Upper lobe of left lung (tissue), 6 donors: Measurements from ENCODE around the gene RASGRP3. TPM values are rescaled to one million over a fixed set of nuclear protein-coding genes. Genes with fewer than 3 reads are reported as not detected.

Experiments
- ATAC-seq, 2 donors: fragments of 200-7000 bp; cut with Tn5 transposase; one replicate each; pipeline ENCODE4 v1.9.1; 2022; ENCODE audit warnings: mild to moderate bottlenecking in 2 of 2, moderate library complexity in 2 of 2; ENCODE audit not compliant: low FRiP score in 2 of 2
- DNase-seq, 2 donors: peaks; one replicate each; pipeline ENCODE4 v3.0.0-alpha.2; 2019 to 2020
- H3K27ac ChIP-seq, 4 donors: fragments of 200-600 bp; sonication (generic); one replicate each; pipeline ENCODE4 v1.5.1; 2016 to 2019
- H3K27me3 ChIP-seq, 4 donors: fragments of 200-600 bp; sonication (generic); one replicate each; pipeline ENCODE4 v1.5.1; 2017 to 2019
- H3K36me3 ChIP-seq, 4 donors: fragments of 200-600 bp; sonication (generic); one replicate each; pipeline ENCODE4 v1.5.1; 2016 to 2019
- H3K4me1 ChIP-seq, 4 donors: fragments of 200-600 bp; sonication (generic); one replicate each; pipeline ENCODE4 v1.5.1; 2018 to 2019
- H3K4me3 ChIP-seq, 4 donors: fragments of 200-600 bp; sonication (generic); one replicate each; pipeline ENCODE4 v1.5.1; 2017 to 2019; ENCODE audit warnings: mild to moderate bottlenecking in 2 of 4, moderate library complexity in 1 of 4
- H3K9me3 ChIP-seq, 4 donors: fragments of 200-600 bp; sonication (generic); one replicate each; pipeline ENCODE4 v1.5.1; 2018 to 2019
- EP300 ChIP-seq, 4 donors: sonication (generic); formaldehyde crosslinking; IDR thresholded peaks; one replicate each; pipeline ENCODE4 v1.5.1; 2017; ENCODE audit warnings: antibody characterized with exemption in 4 of 4, control low read depth in 2 of 4
- POLR2A ChIP-seq, 4 donors: fragments of 450-650 bp; IDR thresholded peaks; one replicate each; pipeline ENCODE4 v1.5.1; 2016 to 2017; ENCODE audit warnings: antibody characterized with exemption in 4 of 4, mild to moderate bottlenecking in 2 of 4
- POLR2AphosphoS5 ChIP-seq, 2 donors: sonication (generic); formaldehyde crosslinking; IDR thresholded peaks; one replicate each; pipeline ENCODE4 v1.5.1; 2017; ENCODE audit warnings: antibody characterized with exemption in 2 of 2
- WGBS, 2 donors: methylation state at CpG; one replicate each; pipeline ENCODE4 v1.1.5; 2017 to 2018; 5-methylcytosine and 5-hydroxymethylcytosine counted together
- total RNA-seq, 6 donors: library from RNA; depleted of rRNA in 4 of 6; stranded (reverse); fragments of >200 nt in 4 of 6; gene quantifications; one replicate each; pipeline versions ENCODE4 v1.1.0 to v1.2.1, GENCODE V29; 2016 to 2021
- TF ChIP-seq, protein P1 (sequence below), 6 experiments: fragments of 450-650 bp in 4 of 6; fragments of 200-600 bp in 2 of 6; sonication (generic) in 2 of 6; IDR thresholded peaks; one replicate each; pipeline ENCODE4 v1.5.1; 2016 to 2019; ENCODE audit warnings: antibody characterized with exemption in 6 of 6
- donor health status: DM: no; HTN: no; CAD: no; lungs with moderate emphysema.
- donor health status: DM: no; HTN: yes; CAD: no; lungs with severe emphysema.

Gene RASGRP3
- total RNA-seq, 6 donors from 2014 or later: 7.0 to 34.6 (median 14.1) TPM

DNA sequence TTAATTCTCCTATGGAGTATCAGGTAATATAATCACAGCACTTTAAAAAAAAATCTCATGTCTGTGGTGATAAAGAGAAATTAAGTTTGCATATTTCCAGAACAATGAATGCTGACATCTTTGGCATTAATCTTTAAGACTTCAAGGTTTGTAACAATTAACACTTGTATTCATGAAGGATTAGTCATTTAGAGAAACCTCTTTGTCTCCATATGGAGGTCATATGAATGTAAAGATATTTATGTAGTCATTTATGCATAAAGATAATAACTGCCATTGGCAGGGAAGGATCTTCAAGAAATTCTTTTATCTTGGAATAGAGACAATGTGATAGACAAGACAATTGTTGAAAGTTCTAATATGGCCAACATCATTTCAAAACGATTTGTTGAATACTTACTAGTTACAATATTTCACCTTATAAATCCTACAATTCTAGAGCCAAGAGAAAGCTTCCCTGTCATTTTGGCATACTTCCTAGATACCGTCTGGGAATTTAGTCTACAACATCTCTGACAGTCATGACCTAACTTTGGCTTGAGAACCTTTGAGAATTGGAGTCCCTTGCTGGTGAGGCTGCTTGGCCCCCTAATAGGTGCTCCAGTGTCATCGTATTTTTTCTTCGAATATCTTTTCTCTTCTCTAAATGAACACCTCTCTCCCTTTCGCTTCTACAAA is 33.6 kb downstream of the RASGRP3 start:
- no peak overlapping the region for H3K27ac ChIP-seq
- H3K36me3 ChIP-seq: no peaks in the 10 kb centered on the region
- WGBS, 2 donors: 76 to 78% methylated on average over 5 of the region's 5 CpGs
- H3K4me3 ChIP-seq: no peak overlapping the region
- no peaks in the 10 kb centered on the region for H3K9me3 ChIP-seq
- no peaks in the 10 kb centered on the region for H3K4me1 ChIP-seq
- no peak for ATAC-seq
- DNase-seq: no peak
- no peaks in the 10 kb centered on the region for H3K27me3 ChIP-seq
- TF ChIP-seq EP300 (IDR thresholded peaks at IDR 0.05) (no peak), POLR2A (IDR thresholded peaks at IDR 0.05) (no peak), POLR2AphosphoS5 (IDR thresholded peaks at IDR 0.05) (no peak)
- TF ChIP-seq, protein P1, sequence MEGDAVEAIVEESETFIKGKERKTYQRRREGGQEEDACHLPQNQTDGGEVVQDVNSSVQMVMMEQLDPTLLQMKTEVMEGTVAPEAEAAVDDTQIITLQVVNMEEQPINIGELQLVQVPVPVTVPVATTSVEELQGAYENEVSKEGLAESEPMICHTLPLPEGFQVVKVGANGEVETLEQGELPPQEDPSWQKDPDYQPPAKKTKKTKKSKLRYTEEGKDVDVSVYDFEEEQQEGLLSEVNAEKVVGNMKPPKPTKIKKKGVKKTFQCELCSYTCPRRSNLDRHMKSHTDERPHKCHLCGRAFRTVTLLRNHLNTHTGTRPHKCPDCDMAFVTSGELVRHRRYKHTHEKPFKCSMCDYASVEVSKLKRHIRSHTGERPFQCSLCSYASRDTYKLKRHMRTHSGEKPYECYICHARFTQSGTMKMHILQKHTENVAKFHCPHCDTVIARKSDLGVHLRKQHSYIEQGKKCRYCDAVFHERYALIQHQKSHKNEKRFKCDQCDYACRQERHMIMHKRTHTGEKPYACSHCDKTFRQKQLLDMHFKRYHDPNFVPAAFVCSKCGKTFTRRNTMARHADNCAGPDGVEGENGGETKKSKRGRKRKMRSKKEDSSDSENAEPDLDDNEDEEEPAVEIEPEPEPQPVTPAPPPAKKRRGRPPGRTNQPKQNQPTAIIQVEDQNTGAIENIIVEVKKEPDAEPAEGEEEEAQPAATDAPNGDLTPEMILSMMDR (IDR thresholded peaks at IDR 0.05): no peak

GRCh38 chr2:33510586-33510968 is 34.1 kb downstream of the RASGRP3 start:
- Histone ChIP-seq H3K4me1 (no peaks in the 10 kb centered on the region), H3K9me3 (no peaks in the 10 kb centered on the region), H3K4me3 (no peak overlapping the region), H3K36me3 (peaks cover 0 to 3% (median 0%) of the 10 kb centered on the region in 4 donors), H3K27me3 (no peaks in the 10 kb centered on the region), H3K27ac (no peak overlapping the region)
- 81 to 88% methylated on average over 4 of the region's 4 CpGs for WGBS, 2 donors
- ATAC-seq (no peak), DNase-seq (no peak)
- no peak for TF ChIP-seq POLR2AphosphoS5 (IDR thresholded peaks at IDR 0.05)
- TF ChIP-seq, protein P1 (IDR thresholded peaks at IDR 0.05): no peak
- TF ChIP-seq EP300 (IDR thresholded peaks at IDR 0.05): no peak
- no peak for TF ChIP-seq POLR2A (IDR thresholded peaks at IDR 0.05)

DNA sequence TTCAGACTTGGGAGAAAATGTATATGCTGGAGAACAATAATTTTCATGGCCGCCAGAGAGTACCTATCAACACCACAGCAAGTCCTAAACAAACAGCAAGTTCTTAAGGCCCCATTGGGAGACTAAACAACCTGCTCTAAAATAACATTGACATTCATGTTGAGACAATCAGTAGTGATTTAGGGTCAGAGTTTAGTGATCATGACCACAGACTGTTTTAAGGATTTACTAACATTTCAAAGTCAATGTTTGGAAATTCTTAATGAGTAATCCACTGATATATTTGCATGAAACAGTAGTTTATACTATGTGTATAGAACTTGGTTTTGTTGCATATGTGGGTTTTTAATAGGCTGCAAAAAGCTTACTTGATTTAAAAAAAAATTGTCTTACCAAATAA is 34.7 kb downstream of the RASGRP3 start:
- TF ChIP-seq, protein P1 (IDR thresholded peaks at IDR 0.05): no peak
- TF ChIP-seq POLR2AphosphoS5 (IDR thresholded peaks at IDR 0.05) (no peak), POLR2A (IDR thresholded peaks at IDR 0.05) (no peak), EP300 (IDR thresholded peaks at IDR 0.05) (no peak)
- Histone ChIP-seq H3K27ac (no peak overlapping the region), H3K4me3 (no peak overlapping the region), H3K4me1 (no peaks in the 10 kb centered on the region), H3K36me3 (peaks cover 0 to 7% (median 0%) of the 10 kb centered on the region in 4 donors), H3K9me3 (no peaks in the 10 kb centered on the region), H3K27me3 (no peaks in the 10 kb centered on the region)
- ATAC-seq (no peak), DNase-seq (no peak)
- WGBS, 2 donors: 96 to 100% methylated on average over 1 of the region's 1 CpG

- WGBS, 2 donors: 67 to 77% methylated on average over 5 of the region's 5 CpGs
- Histone ChIP-seq H3K4me1 (no peaks in the 10 kb centered on the region), H3K4me3 (no peak overlapping the region), H3K27me3 (no peaks in the 10 kb centered on the region), H3K9me3 (no peaks in the 10 kb centered on the region), H3K27ac (no peak overlapping the region), H3K36me3 (peaks cover 0 to 7% (median 0%) of the 10 kb centered on the region in 4 donors)
- TF ChIP-seq EP300 (IDR thresholded peaks at IDR 0.05) (no peak), POLR2A (IDR thresholded peaks at IDR 0.05) (no peak), POLR2AphosphoS5 (IDR thresholded peaks at IDR 0.05) (no peak)
- TF ChIP-seq, protein P1 (IDR thresholded peaks at IDR 0.05): no peak
- no peak for ATAC-seq
- no peak for DNase-seq
Observed at GRCh38 chr2:33512112-33512511, 35.7 kb downstream of the RASGRP3 start.

DNA sequence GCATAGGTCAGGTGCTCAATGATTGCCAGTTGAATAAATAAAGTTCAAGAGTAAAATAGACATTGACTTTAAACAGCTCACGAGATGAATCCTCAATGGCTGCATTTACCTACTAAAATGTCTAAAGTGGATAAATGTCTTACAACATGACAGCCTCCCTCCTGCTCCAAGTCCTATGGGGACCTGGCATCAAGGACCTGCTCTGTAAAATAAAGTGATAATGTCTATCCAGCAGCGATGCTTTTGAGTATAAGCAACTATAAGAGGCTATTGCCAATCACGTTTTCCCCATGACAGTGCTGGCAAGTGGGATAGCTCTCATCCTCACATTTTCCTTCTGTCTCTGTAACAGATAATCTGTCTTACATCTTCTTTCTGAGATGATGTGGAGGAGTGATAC is 37.0 kb downstream of the RASGRP3 start:
- Histone ChIP-seq H3K4me1 (no peaks in the 10 kb centered on the region), H3K9me3 (no peaks in the 10 kb centered on the region), H3K36me3 (peaks cover 0 to 7% (median 0%) of the 10 kb centered on the region in 4 donors), H3K27ac (no peak overlapping the region), H3K4me3 (no peak overlapping the region), H3K27me3 (no peaks in the 10 kb centered on the region)
- ATAC-seq: no peak
- TF ChIP-seq POLR2AphosphoS5 (IDR thresholded peaks at IDR 0.05) (no peak), EP300 (IDR thresholded peaks at IDR 0.05) (no peak), POLR2A (IDR thresholded peaks at IDR 0.05) (no peak)
- 87 to 93% methylated on average over 3 of the region's 3 CpGs for WGBS, 2 donors
- no peak for DNase-seq
